Endothelial cell of umbilical vein (primary cell): ENCODE results near the gene FHIT. TPM values are rescaled to one million over a fixed set of nuclear protein-coding genes. Genes with fewer than 3 reads are reported as not detected.

Source experiments
- BruUV-seq: library from RNA; stranded (reverse); fragments of 400-500 nt; replicated peaks from 2 replicates; lab custom pipeline; 2021; lab: Mats Ljungman, UMichigan
- CTCF ChIA-PET: fragments of 300-600, 350-600 bp; sonication (Branson Sonifier 250); formaldehyde crosslinking; loops from one replicate; lab custom pipeline; 2021; ENCODE audit warnings: antibody characterized with exemption, inconsistent platforms; lab: Charles Lee
- POLR2A ChIA-PET: fragments of 300-600, 350-600 bp; sonication (Branson Sonifier 250); formaldehyde crosslinking; loops from one replicate; lab custom pipeline; 2021; ENCODE audit warnings: antibody characterized with exemption, inconsistent platforms; lab: Charles Lee
- DNase-seq: peaks from one replicate; pipeline ENCODE4 v3.0.0-alpha.2; 2011; ENCODE audit warnings: low read depth, low spot score
- FAIRE-seq: peaks from 2 replicates; lab custom pipeline; 2011; peaks lifted over from hg19 to GRCh38; lab: Jason Lieb, UNC
- H2AFZ ChIP-seq: 2 replicates; pipeline ENCODE4 v1.6.0; 2012; ENCODE audit warnings: low read depth, low read length, control low read depth, inconsistent platforms
- H3K27ac ChIP-seq: 2 replicates; pipeline ENCODE4 v1.5.1; 2011; ENCODE audit warnings: low read depth, mild to moderate bottlenecking, control low read depth, low read length, moderate library complexity; ENCODE audit not compliant: insufficient read depth
- H3K27me3 ChIP-seq, 2 experiments: 2 replicates each; pipeline versions ENCODE4 v1.6.0 to v1.6.1; 2011; ENCODE audit warnings: low read length in 2 of 2, mixed read lengths in 1 of 2; ENCODE audit not compliant: control insufficient read depth in 2 of 2, insufficient read depth in 2 of 2
- H3K36me3 ChIP-seq, 2 experiments: 2 replicates in 1 of 2; 3 replicates in 1 of 2; pipeline ENCODE4 v1.5.1; 2011; ENCODE audit warnings: low read length in 2 of 2, mild to moderate bottlenecking in 1 of 2, moderate library complexity in 1 of 2; ENCODE audit not compliant: control insufficient read depth in 2 of 2, insufficient read depth in 2 of 2; ENCODE audit errors: extremely low read depth in 1 of 2
- H3K4me1 ChIP-seq: 3 replicates; pipeline ENCODE4 v1.5.1; 2011; ENCODE audit warnings: mild to moderate bottlenecking, low read length; ENCODE audit not compliant: control insufficient read depth, insufficient read depth; ENCODE audit errors: extremely low read depth
- H3K4me2 ChIP-seq: 2 replicates; pipeline ENCODE4 v1.6.1; 2011; ENCODE audit warnings: low read length, control low read depth, mixed read lengths; ENCODE audit not compliant: insufficient read depth
- H3K4me3 ChIP-seq, 3 experiments: fragments of 200-600 bp in 1 of 3; sonication (generic), shearing (Covaris generic) in 1 of 3; replicated peaks in 1 of 3; 2 replicates each; pipeline ENCODE4 v1.5.1; 2011 to 2016; ENCODE audit warnings: control low read depth in 3 of 3, low read length in 3 of 3, mild to moderate bottlenecking in 2 of 3, inconsistent platforms in 1 of 3, low read depth in 1 of 3, moderate library complexity in 1 of 3; ENCODE audit not compliant: insufficient read depth in 1 of 3
- H3K79me2 ChIP-seq: 2 replicates; pipeline ENCODE4 v1.6.0; 2012; ENCODE audit warnings: low read length, inconsistent platforms; ENCODE audit not compliant: control insufficient read depth, insufficient read depth
- H3K9ac ChIP-seq: replicated peaks from 2 replicates; pipeline ENCODE3; 2011; ENCODE audit warnings: low read length, control low read depth; ENCODE audit not compliant: insufficient read depth; ENCODE audit errors: extremely low read depth
- H3K9me1 ChIP-seq: replicated peaks from 3 replicates; pipeline ENCODE4 v1.6.0; 2011; ENCODE audit warnings: mild to moderate bottlenecking, low read length; ENCODE audit not compliant: control insufficient read depth, insufficient read depth; ENCODE audit errors: extremely low read depth
- H3K9me3 ChIP-seq: replicated peaks from 2 replicates; pipeline ENCODE4 v1.5.1; 2012; ENCODE audit warnings: low read length, inconsistent platforms; ENCODE audit not compliant: control insufficient read depth, insufficient read depth
- H4K20me1 ChIP-seq: replicated peaks from 2 replicates; pipeline ENCODE3; 2011; ENCODE audit warnings: mild to moderate bottlenecking, low read length; ENCODE audit not compliant: control insufficient read depth, insufficient read depth; ENCODE audit errors: extremely low read depth
- CTCF ChIP-seq, 2 donors: IDR thresholded peaks; 1 replicate in 1 of 2; 2 replicates in 1 of 2; pipeline ENCODE4 v1.5.1; 2011; ENCODE audit warnings: low read length in 2 of 2, mild to moderate bottlenecking in 2 of 2, moderate library complexity in 2 of 2, control low read depth in 1 of 2, inconsistent platforms in 1 of 2, low read depth in 1 of 2; ENCODE audit not compliant: insufficient read depth in 1 of 2; ENCODE audit errors: extremely low read depth in 1 of 2
- EZH2 ChIP-seq: IDR thresholded peaks from 2 replicates; pipeline ENCODE4 v1.6.1; 2012; ENCODE audit warnings: borderline replicate concordance, low read depth, mild to moderate bottlenecking, moderate library complexity, low read length, inconsistent platforms; ENCODE audit not compliant: severe bottlenecking
- FOS ChIP-seq: IDR thresholded peaks from 2 replicates; pipeline ENCODE4 v1.6.1; 2011; ENCODE audit warnings: mild to moderate bottlenecking, low read length, moderate library complexity, borderline replicate concordance; ENCODE audit not compliant: insufficient read depth
- GATA2 ChIP-seq: IDR thresholded peaks from 2 replicates; pipeline ENCODE4 v1.7.0; 2011; ENCODE audit warnings: low read depth, mild to moderate bottlenecking, moderate library complexity, mixed read lengths, low read length; ENCODE audit not compliant: insufficient read length, insufficient read depth
- JUN ChIP-seq: IDR thresholded peaks from 2 replicates; pipeline ENCODE4 v1.6.1; 2011; ENCODE audit warnings: borderline replicate concordance, low read depth; ENCODE audit not compliant: insufficient read length, insufficient read depth
- MYC ChIP-seq: IDR thresholded peaks from one replicate; pipeline ENCODE4 v1.6.1; 2011; ENCODE audit warnings: mild to moderate bottlenecking, low read depth, low read length
- POLR2A ChIP-seq: IDR thresholded peaks from 2 replicates; pipeline ENCODE4 v1.6.1; 2012; ENCODE audit warnings: low read depth, mild to moderate bottlenecking, control low read depth, low read length
- POLR2AphosphoS5 ChIP-seq: IDR thresholded peaks from 2 replicates; pipeline ENCODE4 v1.6.1; 2012; ENCODE audit warnings: low read depth, mild to moderate bottlenecking, control low read depth, low read length, moderate library complexity; ENCODE audit not compliant: insufficient read depth
- dilution Hi-C: fragments of 300-500 bp; cut with MboI; formaldehyde crosslinking; loops from one replicate; pipeline ENCODE4 v1.15.0; 2019; ENCODE audit warnings: low sequenced_read_pairs; ENCODE audit not compliant: extremely low pct_ligation_motif_present
- intact Hi-C: fragments of 100-400 bp; cut with micrococcal nuclease; formaldehyde crosslinking; loops from one replicate; pipeline ENCODE4 v1.10.0; 2022
- polyA plus RNA-seq, 4 experiments: library from polyadenylated mRNA; depleted of rRNA in 3 of 4; stranded (reverse) in 3 of 4; unstranded in 1 of 4; fragments of >200 nt; gene quantifications; 2 replicates each; pipeline versions ENCODE4 v1.2.1 to v1.2.3, GENCODE V29; 2011 to 2012; ENCODE audit warnings: missing spikeins in 1 of 4
- total RNA-seq: library from RNA; stranded (reverse); gene quantifications from 2 replicates; pipeline ENCODE4 v1.2.3, GENCODE V29; 2021
- TF ChIP-seq, protein P1 (sequence below): IDR thresholded peaks from 2 replicates; pipeline ENCODE4 v1.6.1; 2011; ENCODE audit not compliant: insufficient read depth, insufficient read length

Gene FHIT
- total and polyA plus RNA-seq, 2 donors (not counting 3 experiments of a cell fraction or from before 2014, with no cell fraction given), result 0.47 to 2.2 TPM

GRCh38 chr3:60764870-60765269 lies 486.4 kb downstream of the FHIT start:
- BruUV-seq, result no TSS peak
- no peak overlapping the region for H3K27ac ChIP-seq
- no peak overlapping the region for H3K9ac ChIP-seq
- dilution Hi-C loops (no loop called here), intact Hi-C loops (no loop called here)
- no peak for DNase-seq
- no peaks in the 10 kb centered on the region for H3K79me2 ChIP-seq
- FAIRE-seq, result no peak
- H4K20me1 ChIP-seq, result no peaks in the 10 kb centered on the region
- TF ChIP-seq POLR2AphosphoS5 (no peak), FOS (no peak), CTCF (IDR thresholded peaks at IDR 0.05; ENCODE audit: extremely low read depth in 1 of 2, insufficient read depth in 1 of 2, low read depth in 1 of 2, low read length in 2 of 2) (no peak), MYC (no peak), GATA2 (no peak), EZH2 (no peak), JUN (no peak), POLR2A (no peak)
- TF ChIP-seq, protein P1, sequence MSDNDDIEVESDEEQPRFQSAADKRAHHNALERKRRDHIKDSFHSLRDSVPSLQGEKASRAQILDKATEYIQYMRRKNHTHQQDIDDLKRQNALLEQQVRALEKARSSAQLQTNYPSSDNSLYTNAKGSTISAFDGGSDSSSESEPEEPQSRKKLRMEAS, result no peak
- H3K4me2 ChIP-seq, result no peak overlapping the region
- no peaks in the 10 kb centered on the region for H3K27me3 ChIP-seq
- no peaks in the 10 kb centered on the region for H3K9me3 ChIP-seq
- H3K4me3 ChIP-seq, result no peak overlapping the region
- no peaks in the 10 kb centered on the region for H3K4me1 ChIP-seq
- ChIA-PET POLR2A (no interaction called here), CTCF (no interaction called here)
- H3K36me3 ChIP-seq, result no peaks in the 10 kb centered on the region
- H2AFZ ChIP-seq, result no peak overlapping the region
- H3K9me1 ChIP-seq, result no peaks in the 10 kb centered on the region
